ENCODE measurements around the gene FAF2.
"Not testable (repeated sequence)": the region's sequence is repeated elsewhere in the genome, so short reads cannot be mapped to it uniquely, and the experiment has no call there.

The FAF2 gene

DNA sequence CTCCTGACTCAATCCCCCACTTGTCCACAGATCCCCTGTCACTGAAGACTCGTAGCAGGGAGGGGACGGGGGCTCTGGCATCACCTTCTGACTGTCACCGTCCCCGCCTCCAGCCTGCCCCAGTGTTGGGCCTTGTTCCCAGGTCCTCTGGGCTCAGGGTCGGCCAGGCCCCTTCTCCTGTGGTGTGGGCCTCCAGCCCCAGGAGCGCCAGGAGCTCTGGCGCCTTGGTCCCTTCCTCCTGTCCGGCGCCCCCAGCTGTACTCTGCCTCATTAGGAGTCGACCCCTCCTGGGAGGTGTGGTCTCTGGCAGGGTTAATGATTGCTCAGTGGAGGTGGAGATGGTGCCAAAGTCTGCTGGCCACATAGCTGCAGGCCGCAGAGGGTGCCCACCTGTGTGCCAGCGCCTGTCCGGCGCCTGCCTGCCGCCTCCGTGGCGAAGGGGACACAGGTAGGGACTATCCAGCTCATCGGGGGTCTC is 100.8 kb downstream of the FAF2 start, which contains the start of gene CDHR2:
Gene CDHR2 (plus strand): TSS at position 376 of the 478 bp plus-strand sequence. CDS start 16,011 bp downstream, outside the sequence.
- no peak for DNase-seq

- DNase-seq, result no peak
These were observed 101.7 kb downstream of the FAF2 start for GRCh38 chr5:176549871-176550270.

DNA sequence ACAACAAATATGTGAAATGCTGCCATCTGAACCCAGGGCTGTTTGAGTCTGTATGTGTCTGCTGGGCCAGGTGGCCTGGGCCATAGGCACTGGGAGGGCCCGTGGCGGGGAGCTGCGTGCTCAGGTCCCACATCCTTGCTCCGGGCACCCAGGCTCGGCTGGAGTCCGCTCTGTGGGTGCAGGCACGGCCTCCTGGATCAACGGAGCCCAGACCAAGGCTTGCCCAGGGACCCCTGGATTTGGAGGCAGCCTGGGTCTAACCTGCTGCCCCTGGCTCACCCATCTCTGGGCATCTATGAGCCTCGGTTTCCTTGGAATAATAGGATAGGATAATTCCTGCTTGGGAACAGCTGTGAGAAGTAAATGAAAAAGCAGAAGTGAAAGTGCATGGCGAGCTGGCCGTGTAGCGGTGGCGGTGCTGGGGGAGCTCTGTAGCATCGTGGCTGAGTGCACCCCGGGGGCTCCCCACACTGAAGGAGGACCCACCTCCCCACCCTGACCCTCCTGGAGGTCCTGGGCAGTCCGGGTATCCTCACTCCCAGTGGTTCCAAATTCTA is 102.2 kb downstream of the FAF2 start:
- DNase-seq, result no peak

DNA sequence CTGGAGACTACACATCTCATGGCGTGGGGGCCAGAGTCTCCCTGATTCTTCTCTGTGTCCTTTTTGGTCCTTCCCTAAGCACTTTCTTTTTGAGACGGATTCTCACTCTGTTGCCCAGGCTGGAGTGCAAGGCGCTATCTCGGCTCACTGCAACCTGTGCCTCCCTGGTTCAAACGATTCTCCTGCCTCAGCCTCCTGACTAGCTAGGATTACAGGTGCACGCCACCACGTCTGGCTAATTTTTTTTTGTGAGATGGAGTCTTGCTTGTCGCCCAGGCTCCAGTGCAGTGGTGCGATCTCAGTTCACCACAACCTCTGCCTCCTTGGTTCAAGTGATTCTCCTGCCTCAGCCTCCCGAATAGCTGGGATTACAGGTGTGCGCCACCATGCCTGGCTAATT is 102.8 kb downstream of the FAF2 start:
- DNase-seq, result not testable (repeated sequence)

- no peak for DNase-seq
These were observed 104.2 kb downstream of the FAF2 start for GRCh38 chr5:176552332-176552869.

- DNase-seq, result no peak
These were observed 105.3 kb downstream of the FAF2 start for GRCh38 chr5:176553260-176554085.

DNA sequence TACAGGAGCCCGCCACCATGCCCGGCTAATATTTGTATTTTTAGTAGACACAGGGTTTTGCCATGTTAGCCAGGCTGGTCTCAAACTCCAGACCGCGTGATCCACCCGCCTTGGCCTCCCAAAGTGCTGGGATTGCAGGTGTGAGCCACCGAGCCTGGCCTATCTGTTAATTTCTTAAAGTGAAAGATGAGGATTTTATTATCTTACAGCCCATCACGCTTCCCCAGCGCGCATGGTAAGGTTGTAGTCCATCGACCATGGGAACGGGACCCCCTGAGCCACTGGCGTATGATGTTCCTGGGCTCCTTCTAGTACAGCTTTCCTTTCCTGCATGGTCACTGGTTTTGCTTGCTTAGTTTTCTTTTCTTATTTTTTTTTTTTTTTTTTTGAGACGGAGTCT is 109.7 kb downstream of the FAF2 start:
- no peak for DNase-seq

Data from activated naive CD4-positive, alpha-beta T cell treated with anti-CD3 and anti-CD28 coated beads, Interleukin-2, amount 50 U/mL, for 16 hours (primary cell).